AG04450 (cell line): ENCODE data around the gene MOB1A. TPM values are rescaled to one million over a fixed set of nuclear protein-coding genes. Genes with fewer than 3 reads are reported as not detected.

Experiments used
- CTCF ChIA-PET: fragments of 300-600, 350-600 bp; formaldehyde crosslinking; extraction: SDS; loops from one replicate; lab custom pipeline; 2022; ENCODE audit warnings: antibody characterized with exemption, inconsistent platforms; lab: Charles Lee
- POLR2A ChIA-PET: fragments of 350-600 bp; formaldehyde crosslinking; extraction: SDS; loops from one replicate; lab custom pipeline; 2021; ENCODE audit warnings: antibody characterized with exemption, inconsistent platforms; lab: Yijun Ruan, JAX
- DNase-seq: peaks from one replicate; pipeline ENCODE4 v3.0.0-alpha.2; 2011; ENCODE audit warnings: low read depth, low spot score
- H3K27ac ChIP-seq: one replicate; pipeline ENCODE4 v1.5.1; 2012; ENCODE audit warnings: low read depth, low read length, control low read depth
- H3K27me3 ChIP-seq: one replicate; pipeline ENCODE4 v1.6.0; 2012; ENCODE audit warnings: low read length; ENCODE audit not compliant: control insufficient read depth, insufficient read depth
- H3K4me3 ChIP-seq: 2 replicates; pipeline ENCODE4 v1.5.1; 2011; ENCODE audit warnings: mild to moderate bottlenecking, low read depth, low read length, control low read depth
- H3K9me3 ChIP-seq: 2 replicates; pipeline ENCODE4 v1.5.1; 2012; ENCODE audit warnings: low read length; ENCODE audit not compliant: control insufficient read depth, insufficient read depth
- polyA plus RNA-seq: library from polyadenylated mRNA; depleted of rRNA; stranded (reverse); fragments of >200 nt; gene quantifications from 2 replicates; pipeline ENCODE4 v1.2.3, GENCODE V29; 2011
- TF ChIP-seq, protein P1 (sequence below): IDR thresholded peaks from 2 replicates; pipeline ENCODE4 v1.5.1; 2011; ENCODE audit warnings: low read depth, low read length, control low read depth, inconsistent platforms

Gene MOB1A
- polyA plus RNA-seq, 1 experiment = 59.7 TPM

DNA sequence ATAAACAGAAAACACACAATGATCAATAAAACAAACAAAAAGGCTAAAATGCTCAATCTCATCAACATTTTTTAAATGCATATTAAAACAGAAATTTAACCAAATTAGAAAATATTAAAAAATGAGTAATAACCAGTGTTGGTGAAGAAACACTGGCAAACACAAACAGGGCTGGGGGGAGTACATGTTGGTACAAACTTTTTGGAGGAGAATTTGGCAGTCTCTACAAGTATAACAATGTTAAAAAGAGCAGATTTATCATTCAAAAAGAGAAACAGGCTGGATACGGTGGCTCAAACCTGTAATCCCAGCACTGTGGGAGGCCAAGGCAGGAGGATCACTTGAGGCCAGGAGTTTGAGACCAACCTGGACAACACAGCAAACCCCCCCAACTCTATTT is 13.9 kb downstream of the MOB1A start:
- no peak for DNase-seq
- Histone ChIP-seq H3K27ac (no peak overlapping the region), H3K4me3 (no peak overlapping the region), H3K27me3 (no peaks in the 10 kb centered on the region), H3K9me3 (no peaks in the 10 kb centered on the region)
- ChIA-PET CTCF (no interaction called here), POLR2A (no interaction called here)
- TF ChIP-seq, protein P1, sequence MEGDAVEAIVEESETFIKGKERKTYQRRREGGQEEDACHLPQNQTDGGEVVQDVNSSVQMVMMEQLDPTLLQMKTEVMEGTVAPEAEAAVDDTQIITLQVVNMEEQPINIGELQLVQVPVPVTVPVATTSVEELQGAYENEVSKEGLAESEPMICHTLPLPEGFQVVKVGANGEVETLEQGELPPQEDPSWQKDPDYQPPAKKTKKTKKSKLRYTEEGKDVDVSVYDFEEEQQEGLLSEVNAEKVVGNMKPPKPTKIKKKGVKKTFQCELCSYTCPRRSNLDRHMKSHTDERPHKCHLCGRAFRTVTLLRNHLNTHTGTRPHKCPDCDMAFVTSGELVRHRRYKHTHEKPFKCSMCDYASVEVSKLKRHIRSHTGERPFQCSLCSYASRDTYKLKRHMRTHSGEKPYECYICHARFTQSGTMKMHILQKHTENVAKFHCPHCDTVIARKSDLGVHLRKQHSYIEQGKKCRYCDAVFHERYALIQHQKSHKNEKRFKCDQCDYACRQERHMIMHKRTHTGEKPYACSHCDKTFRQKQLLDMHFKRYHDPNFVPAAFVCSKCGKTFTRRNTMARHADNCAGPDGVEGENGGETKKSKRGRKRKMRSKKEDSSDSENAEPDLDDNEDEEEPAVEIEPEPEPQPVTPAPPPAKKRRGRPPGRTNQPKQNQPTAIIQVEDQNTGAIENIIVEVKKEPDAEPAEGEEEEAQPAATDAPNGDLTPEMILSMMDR = no peak

- TF ChIP-seq, protein P1 = no peak
- CTCF ChIA-PET = interaction anchor here (1.0 kb wide), 1 partner anchor 15 kb away, joined by 4 read pairs; the partner anchor contains the start of gene BOLA3
- H3K27ac ChIP-seq = no peak overlapping the region
- H3K4me3 ChIP-seq = no peak overlapping the region
- POLR2A ChIA-PET = no interaction called here
- H3K27me3 ChIP-seq = no peaks in the 10 kb centered on the region
- no peaks in the 10 kb centered on the region for H3K9me3 ChIP-seq
- no peak for DNase-seq
Measured at GRCh38 chr2:74162951-74163350, 15.7 kb downstream of the MOB1A start.

DNA sequence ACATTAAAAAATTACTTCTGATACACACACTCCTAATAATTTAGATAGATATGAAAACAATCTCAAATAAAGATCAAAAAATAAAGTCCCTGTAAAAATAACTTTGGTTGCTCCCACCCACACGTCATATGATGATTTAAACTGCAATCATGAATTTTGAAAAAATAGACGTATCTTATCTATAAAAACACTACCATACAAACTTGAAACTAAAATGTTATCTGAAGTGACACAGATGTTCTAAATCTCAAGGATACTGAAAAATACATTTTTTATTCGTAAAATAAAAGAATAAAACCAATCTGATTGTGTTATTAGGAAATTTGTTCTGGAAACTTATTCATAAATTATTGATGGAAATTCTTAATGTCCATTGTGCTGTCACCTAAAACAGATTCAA is 22.8 kb downstream of the MOB1A start:
- Histone ChIP-seq H3K9me3 (no peaks in the 10 kb centered on the region), H3K27ac (no peak overlapping the region), H3K27me3 (no peaks in the 10 kb centered on the region), H3K4me3 (no peak overlapping the region)
- ChIA-PET POLR2A (no interaction called here), CTCF (interaction anchor here (2.7 kb wide), 1 partner anchor 332 kb away, joined by 16 read pairs; no protein-coding TSS in a partner anchor)
- no peak for DNase-seq
- TF ChIP-seq, protein P1 = no peak

DNA sequence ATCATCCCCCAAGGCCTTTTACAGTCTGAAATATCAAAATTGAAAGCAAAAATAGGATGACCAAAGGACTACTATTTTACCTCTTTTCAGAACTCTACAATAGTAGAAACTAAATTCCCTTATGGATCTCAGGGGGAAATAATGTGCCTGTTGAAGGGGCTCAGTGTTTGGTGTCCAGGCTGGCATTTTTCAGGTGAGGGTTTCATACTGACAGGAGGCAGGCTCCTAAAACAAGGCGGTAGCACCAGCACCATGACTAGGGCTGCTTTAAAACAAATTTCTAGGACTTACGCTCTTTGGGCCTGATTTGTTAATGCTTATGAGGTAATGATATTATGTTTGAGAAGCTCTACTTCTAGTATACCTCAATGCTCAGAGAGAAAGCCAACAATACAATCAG is 25.7 kb downstream of the MOB1A start:
- Histone ChIP-seq H3K4me3 (no peak overlapping the region), H3K27me3 (no peaks in the 10 kb centered on the region), H3K9me3 (no peaks in the 10 kb centered on the region), H3K27ac (no peak overlapping the region)
- POLR2A ChIA-PET = no interaction called here
- TF ChIP-seq, protein P1 = no peak
- CTCF ChIA-PET = interaction anchor here (3.7 kb wide), 1 partner anchor 326 kb away, joined by 17 read pairs; no protein-coding TSS in a partner anchor
- no peak for DNase-seq

DNA sequence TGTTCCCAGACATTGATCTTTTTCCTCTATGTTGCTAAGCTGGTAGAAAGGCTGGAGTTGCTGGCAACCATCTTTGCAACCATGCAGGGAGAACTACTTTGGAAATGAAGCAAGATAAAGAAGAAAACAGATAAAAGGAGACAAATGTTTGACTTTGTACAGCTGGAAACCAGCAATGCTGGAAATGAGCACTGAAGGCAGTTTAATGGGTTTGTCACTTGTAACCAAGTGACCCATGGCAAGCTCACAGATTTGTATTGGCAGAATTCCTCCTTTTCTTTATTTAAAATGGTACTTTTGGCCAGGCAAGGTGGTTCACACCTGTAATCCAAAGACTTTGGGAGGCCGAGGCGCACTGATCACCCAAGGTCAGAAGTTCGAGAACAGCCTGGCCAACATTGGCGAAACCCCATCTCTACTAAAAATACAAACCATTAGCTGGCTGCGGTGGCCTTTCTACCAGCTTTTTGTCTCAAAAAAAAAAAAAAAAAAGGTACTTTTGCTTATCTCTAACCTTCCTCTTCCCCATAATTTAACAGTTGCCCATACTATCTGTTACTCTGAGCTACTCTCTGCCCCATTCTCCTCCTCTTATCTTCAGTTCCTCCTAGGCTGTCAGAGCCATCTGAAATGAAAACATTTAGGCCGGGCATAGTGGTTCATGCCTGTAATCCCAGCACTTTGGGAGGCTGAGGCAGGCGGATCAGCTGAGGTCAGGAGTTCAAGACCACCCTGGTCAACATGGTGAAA is 28.9 kb downstream of the MOB1A start:
- TF ChIP-seq, protein P1 = no peak
- POLR2A ChIA-PET = interaction anchor here (0.7 kb wide), 1 partner anchor 16 kb away, joined by 6 read pairs; no protein-coding TSS in a partner anchor

More for the DNA sequence above, 28.9 kb downstream of the MOB1A start:
- DNase-seq = no peak
- H3K27me3 ChIP-seq = no peaks in the 10 kb centered on the region
- no peak overlapping the region for H3K4me3 ChIP-seq
- CTCF ChIA-PET = interaction anchor here (1.2 to 3.7 kb wide), 4 partner anchors 29 to 326 kb away, joined by 3 to 30 read pairs (median 10); partner anchors contain the start of genes MOB1A and STAMBP
- no peak overlapping the region for H3K27ac ChIP-seq
- no peaks in the 10 kb centered on the region for H3K9me3 ChIP-seq
